HG03045 (cell line): ENCODE results near the gene PRKCA.

ENCODE experiments used
- ATAC-seq: cut with Tn5 transposase; IDR thresholded peaks from one replicate; pipeline ENCODE4 v1.9.1; 2021; ENCODE audit warnings: mild to moderate bottlenecking, moderate library complexity; ENCODE audit not compliant: unreplicated experiment

PRKCA gene

DNA sequence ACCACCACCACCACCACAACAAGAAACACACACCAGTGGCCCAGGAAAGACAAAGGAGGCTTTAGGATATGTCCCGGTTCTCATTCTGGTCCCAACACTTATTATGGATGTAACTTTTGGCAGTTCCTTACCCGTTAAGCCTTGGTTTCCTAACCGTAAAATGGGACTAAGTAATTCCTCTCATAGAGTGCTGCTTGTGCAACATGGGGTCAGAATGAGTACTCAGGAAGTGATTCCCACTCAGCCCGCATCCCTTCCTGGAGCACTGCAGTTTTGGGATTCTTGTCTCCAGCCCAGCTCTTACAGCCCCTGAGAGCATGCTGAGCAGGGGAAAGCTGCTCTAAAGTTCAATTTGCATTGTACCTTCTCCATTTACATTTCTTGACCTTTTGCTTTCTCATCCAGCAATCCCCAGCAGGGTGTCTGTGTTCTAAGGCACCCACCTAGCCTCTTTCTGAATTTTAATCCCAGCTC is 262.6 kb downstream of the PRKCA start:
- ATAC-seq, result no peak

DNA sequence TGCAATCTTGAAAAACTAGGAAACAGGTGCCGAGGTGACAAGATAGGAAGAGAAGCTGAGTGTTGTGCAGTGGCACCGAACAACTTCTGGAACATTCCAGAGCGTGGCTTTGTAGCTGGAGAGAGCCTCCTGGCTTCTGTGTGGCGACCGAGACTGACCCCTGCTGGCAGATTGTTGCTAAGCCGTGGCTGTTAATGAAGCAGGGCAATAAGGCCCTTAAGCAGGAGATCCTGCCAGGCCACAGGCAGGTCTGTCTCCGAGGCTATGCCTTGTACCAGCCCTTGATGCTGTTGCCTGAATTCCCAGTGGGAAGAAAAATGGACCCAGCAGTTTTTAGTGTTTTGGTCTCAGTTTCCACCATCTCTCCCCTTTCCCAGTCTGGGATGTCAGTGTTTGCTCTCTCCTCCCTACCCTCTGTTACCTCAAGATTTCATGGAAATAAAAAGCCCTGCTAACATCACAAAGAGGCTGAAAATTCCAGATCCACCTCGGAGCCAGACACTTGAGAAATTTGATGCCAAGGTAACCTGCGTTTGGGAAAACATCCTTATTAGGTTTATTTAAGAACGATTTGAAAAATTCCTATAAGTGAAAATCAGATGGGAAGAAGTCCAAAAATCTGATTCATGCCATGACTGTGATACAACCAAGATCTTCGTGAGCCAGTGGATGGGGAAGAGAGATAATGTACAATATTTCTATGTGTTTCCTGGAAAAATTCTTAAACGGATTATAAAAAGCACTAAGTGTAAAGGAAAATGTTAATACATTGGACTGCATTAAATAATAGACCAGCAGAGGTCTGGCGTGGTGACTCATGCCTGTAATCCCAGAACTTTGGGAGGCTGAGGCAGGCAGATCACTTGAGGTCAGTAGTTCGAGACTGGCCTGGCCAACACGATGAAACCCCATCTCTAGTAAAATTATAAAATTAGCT is 265.1 kb downstream of the PRKCA start:
- peak; percentile 67 for ATAC-seq

DNA sequence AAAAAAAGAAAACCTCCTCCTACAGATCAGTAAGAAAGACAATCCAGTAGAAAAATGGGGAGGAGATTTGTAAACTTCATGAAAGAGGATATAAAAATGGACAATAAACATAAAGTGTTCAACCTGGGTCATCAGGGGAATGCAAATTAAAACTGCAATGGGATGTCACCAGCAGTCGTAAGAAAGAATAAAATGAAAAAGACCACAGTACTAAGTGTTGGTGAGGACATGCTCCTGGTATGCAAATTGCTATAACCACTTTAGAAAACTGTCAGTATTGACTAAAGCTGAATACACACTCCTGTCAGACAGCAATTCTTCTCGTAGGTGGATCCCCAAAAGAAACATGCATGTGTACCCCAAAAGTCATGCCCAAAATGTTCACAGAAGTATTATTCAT is 267.2 kb downstream of the PRKCA start:
- ATAC-seq, result no peak

DNA sequence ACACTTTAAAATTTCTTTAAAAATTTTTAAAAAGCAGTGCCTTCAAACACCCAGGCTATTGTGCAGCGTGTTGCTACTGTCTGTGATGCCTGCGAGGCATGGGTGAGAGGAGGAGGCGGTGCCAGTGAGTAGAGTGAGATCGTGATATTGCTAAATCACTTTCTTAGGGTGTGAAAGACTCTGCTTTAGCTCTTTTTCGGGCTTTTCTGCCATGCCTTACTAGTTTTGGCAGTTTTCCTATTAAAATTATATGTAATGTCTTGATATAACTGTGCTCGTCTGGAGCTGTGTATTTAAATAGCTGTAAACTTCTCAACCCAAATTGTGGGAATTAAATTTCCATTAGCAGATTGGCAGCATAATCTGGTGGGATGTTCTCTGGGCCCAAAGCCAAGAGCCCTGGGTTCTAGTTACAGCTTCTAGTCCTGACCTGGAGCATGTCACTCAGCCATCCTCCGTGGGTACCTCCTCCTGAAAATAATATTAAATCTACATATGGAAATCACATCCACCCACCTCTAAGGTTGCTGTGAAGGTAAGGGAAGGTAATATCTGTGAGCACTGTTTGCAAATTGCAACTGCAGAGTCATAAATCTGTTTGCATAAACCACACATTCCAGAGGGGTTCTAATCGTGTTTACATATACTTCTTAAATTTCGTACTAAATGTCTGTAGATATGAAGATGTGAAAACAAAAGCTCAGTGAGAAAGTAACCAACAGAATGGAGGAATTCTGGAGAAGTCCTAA is 268.2 kb downstream of the PRKCA start:
- ATAC-seq, result no peak

DNA sequence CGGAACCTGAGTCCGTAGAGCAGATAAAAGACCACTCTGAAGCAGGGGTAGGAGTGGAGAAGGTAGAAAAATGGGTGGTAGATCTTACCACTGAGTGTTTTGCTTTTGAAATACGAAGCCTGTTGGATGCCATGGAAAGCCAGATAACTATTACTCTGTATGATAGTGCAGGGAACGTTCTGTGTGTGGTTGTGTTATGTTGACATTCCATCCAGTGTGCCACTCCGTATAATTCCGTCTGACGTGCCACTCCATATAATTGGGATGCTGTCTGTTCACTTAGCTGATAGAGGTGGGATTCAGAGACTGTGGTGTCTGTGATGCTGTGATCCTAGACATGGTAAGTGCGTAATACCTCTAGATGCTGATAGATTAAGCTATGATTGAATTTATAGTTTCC is 269.3 kb downstream of the PRKCA start:
- no peak for ATAC-seq

DNA sequence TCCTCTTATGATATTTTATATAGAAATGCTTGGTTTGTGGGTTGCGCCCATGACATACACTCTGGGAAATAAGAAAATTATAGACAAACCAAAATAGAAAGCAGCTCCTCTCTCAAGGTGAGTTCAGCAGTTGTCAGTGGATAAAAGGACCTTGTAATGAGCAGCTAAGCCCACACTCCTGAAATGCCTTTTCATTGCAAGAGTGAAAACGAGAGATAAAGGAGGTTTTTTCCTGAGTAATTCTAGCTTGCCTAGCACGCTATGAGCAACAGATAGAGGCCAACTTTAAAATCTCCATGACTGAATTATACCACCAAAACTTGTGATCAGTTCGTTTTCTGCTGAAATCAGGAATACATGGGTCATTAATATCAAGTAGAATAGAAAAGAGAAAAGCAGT is 270.7 kb downstream of the PRKCA start:
- ATAC-seq, result no peak

DNA sequence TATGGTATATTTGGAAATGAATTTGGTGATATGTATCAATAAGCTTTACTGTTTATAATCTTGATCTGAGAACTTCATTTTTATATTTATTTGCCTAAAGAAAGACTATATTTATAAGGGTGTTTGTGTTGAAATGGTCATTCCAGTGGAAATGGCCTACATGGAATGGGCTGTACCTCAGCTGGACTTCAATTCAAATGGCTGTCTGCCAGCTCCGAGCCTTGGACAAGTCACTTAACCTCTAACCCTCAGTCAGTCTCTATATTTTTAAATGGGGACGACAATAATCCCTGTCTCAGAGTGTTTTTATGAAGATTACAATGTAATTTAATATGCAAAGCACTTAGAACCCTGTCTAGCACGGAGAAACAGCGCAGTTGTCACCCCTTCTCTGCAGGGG is 271.7 kb downstream of the PRKCA start:
- no peak for ATAC-seq

DNA sequence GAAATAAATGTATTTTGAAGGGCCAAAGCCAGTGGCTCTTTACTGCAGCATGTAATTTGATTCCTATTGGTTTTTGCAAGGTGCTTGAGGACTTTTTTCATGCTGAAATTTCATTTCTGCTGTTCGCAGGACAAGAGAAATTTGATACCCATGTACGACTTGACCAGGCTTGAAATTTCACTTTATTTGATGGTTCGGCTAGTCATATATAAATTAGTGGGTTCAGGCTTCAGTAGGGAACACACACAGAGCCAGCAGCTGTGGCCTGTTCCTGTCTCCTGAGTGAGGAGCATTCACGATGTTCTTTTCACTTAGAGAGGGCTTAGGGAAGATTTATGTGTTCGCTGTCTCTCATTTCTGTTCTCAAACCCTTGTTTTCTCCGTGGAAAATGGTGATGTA is 274.1 kb downstream of the PRKCA start:
- no peak for ATAC-seq

DNA sequence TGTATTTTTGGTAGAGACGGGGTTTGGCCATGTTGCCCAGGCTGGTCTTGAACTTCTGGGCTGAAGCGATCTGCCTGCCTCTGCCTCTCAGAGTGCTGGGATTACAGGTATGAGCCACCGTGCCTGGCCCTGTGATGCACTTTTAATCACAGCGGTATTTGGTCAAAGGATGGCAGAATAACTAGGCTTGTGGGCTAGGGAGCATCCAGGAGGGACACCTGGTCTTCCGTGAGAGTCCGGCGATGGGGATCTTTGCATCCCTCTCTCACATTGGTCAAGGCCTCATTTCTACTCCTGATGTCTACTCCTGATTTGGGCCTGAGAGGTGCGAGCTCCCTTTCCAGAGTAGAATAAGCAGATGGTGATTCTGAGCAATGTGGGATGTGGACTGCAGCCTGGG is 274.6 kb downstream of the PRKCA start:
- ATAC-seq, result no peak

DNA sequence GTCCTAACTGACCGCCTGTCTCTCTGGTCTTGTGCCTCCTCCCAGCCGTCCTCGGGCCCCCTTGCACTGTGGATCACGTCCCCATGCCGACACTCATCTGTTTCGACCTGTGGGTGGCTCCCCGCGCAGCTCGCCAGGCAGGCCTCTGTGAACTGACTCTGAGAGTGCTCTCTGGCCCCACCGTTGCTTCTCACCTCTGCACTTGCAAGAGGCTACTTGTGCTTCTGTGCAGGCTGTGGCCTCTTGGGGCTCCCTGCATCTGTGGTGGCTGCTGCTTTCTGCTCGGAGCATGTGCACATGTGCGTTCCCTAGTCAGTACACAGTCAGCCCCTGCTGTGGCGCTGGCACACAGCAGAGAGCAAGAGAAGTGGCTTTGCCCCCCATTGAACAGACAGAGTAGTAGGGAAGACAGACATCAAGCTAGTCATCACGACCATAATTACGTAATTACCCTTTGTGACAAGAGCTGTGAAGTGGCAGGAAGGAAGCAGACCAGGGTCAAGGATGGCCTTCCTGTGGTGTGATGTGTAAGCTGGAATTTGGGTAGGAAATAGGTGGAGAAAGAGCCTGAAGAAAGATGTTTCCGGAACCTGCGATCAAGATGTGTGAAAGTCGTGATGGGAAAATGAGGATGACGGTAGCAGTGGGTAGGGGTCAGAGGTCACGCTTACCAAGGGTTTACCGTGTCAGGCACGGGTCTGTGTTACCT is 276.5 kb downstream of the PRKCA start:
- ATAC-seq, result no peak

DNA sequence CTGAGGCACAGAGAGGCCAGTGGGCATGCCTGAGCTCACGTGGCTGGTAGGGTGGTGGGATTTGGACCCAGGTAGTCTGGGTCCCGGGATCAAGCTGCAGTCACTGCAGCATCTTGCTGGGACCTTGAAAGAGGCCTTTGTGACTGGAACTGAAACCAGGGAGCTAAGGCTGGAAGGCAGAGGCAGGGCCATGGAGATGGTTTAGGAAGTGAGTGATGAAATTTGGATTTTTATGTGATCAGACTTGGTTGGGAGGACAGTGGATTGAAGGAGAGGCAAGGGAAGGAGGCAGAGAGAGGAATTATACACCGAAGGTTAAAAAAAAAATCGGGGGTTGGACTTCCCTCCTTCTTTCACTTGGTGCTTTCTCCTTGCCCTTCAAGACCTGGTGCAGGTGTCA is 277.1 kb downstream of the PRKCA start:
- ATAC-seq, result no peak

DNA sequence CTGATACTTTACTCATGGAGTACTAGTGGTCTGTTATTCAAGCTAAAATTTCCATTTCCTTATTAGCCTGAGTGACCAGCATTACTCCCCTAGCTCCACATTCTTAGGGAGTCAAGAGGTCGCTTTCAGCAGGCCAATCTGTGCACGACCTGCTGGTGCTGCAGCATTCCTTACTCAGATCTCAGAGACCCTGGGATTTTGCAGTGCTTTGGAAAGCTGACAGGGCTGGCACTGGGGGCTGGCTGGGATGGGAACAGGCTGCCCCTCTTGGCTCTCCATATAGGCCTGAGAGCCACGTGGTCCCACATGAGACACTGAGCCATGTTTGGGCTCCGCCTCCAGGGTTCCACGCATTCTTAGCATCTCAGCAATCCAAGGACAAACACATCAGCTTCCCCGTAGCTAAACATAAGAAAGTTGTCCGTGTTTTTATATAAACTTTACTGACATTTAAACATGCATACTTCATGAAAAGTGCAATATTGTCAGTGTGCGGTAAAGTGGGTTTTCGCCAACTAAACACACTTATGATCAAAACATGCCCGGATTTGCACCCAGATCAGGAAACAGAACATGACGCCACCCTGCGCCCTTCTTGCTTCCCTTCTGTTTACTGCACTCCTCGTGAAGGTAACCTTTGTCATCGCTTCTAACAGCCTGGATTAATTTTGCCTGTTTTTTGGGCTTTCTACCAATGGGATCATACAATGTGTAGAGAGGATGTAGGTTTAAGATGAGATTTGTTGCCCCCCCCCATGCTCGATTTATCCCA is 278.0 kb downstream of the PRKCA start:
- no peak for ATAC-seq

DNA sequence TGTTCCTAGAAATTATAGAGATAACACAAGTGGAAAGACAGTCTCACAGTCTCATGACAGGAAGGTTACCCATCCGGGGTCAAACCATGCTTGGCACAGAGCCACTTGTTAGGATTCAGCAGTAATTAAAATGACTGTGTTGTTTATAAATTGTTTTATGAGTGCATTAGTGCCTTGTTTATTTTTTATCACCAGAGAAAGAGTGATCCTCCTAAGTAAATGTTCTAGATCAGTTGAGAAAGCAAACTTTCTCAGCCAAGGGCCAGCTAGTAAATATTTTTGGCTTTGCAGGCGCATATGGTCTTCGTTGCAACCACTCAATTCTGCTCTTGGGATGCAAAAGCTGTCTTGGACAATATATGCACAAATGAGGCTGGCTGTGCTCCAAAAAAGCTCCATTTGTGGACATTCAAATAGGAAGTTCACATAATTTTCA is 278.6 kb downstream of the PRKCA start:
- no peak for ATAC-seq

DNA sequence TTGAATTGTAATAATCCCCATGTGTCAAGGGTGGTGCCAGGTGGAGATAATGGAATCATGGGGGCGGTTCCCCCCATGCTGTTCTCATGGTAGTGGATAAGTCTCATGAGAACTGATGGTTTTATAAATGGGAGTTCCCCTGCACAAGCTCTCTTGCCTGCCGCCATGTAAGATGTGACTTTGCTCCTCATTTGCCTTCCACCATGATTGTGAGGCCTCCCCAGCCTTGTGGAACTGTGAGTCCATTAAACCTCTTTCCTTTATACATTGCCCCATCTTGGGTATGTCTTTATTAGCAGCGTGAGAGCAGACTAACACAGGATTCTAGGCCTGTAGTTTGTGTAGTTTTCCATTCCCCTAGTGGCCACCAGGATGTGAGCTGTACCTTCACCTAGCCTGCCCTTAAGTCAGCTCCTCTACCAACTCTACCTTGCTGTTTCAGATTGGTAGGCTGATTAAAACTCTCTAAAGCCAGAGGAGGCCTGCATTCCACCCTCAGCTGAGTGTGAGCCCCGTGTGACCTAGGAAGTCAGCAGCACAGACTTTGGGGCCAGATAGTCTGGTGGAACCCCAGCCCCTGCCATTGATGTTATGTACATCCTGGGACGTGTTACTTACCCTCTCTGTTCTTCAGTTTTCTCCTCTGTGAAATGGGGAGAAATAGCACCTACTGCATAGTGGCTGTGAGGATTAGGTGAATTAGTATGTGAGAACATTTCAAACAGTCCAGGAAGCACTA is 280.1 kb downstream of the PRKCA start:
- ATAC-seq, result no peak

DNA sequence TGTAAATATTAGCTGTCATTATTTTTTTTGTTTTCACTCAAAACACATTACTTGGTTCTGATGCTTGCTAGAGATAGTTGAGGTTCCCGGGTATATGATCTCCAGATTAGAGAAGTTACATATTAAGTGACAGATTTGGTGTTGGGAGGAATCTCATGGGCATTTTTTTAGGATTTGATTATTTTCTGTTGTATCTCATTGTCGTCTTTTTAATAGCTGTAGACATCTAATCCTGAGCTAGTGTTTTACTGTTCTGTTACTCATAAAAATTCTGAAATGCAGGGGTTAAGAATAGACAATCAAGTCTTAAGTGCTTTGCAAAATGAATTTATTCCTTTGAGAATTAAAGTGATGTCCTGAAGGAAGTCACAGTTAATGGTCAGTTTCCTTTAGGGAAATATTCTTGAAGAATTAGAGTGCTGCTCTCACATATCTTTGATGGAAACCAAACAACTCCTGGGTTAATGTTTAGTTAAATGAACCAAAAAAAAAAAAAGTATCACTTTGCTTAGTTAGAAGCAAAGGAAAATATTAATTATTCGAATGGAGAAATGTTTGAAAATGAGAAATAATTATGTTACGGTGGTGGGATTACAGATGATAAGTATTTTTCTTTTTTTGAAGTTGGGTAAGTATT is 280.8 kb downstream of the PRKCA start:
- no peak for ATAC-seq

DNA sequence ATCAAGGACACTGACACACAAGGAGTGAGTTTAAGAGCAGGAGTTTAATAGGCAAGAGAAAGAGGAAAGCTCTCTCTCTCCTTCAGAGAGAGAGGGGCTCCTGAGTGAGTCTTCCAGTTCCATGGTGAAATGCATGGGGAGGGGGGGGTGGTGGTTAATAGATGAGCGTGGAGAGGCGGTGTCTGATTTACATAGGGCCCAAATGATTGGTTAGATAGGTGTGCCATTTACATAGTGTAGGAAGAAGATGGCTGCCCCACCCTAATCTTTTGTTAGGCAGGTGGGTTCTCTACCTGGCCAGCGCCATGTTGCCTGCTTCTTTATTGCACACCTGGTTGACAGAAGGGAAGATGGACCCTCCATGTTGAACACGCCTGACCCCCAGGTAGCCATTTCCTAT is 282.5 kb downstream of the PRKCA start:
- no peak for ATAC-seq

DNA sequence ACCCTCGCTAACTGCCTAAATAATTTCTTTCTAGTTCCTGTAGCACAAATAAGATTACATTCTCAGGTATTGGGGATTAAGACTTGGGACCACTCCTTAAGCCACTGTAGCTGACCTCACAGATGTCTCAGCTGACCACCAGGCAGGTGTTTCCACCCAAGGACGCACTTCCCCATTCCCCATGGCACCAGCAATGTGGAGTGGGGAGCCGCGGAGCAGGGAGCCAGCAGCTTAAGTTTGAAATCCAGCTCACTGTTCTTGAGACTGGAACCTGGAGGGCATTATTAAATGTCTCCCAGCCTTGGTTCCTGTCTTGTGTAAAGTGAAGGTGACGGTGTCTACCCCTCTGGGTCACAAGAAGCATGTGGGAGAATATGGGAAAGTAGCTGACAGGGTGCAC is 283.1 kb downstream of the PRKCA start:
- ATAC-seq, result no peak

DNA sequence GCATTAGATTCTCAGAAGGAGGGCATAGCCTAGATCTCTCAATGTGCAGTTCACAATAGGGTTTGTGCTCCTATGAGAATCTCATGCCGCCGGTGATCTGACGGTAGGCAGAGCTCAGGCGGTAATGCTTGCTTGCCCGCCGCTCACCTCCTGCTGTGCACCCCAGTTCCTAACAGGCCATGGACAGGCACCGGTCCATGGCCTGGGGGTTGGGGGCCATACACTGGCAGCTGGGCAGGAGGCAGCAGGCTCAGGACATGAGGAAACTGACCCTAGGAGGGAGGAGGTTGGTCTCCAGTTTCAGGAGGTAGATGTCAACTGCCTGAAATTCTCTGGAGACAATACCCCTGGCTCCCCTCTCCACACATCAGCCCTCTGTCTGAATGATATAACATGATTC is 287.5 kb downstream of the PRKCA start:
- no peak for ATAC-seq

DNA sequence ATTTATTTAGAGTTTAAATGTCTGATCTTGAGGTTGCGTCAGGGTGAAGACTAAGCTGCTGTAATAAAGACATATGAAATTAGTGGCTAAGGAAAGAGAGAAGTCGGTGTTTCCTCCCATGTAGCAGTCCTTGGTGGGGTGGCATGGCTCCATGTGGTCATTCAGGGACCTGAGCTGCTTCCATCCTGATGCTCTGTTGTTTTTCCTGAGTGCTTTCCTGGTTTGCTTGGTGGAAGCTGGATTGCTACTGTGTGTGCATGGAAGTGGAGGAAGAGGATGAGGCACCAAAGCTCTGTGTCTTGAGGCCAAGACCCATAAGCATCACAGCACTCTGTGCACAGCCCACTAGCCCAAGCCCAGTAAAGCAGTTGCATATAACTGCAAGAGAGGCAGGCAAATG is 290.7 kb downstream of the PRKCA start:
- ATAC-seq, result no peak

DNA sequence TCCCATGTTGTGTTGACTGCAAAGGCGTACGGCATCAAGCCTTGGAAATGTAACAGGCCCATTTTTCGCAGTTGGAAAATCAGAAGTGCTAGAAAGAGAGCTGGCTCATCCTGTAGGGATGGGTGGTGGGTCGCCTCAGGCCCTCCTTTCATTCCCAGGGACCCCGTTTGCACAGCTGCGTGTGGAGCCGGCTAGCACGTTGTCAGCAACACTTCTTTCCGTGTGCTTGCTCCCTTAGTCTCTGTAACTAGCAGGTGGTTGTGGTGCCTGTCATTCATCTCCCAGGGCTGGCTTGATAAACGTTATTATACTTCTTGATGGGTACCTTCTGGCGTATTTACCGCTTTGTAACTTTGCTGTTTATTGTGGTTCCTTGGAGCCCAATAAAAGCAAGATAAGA is 293.5 kb downstream of the PRKCA start:
- no peak for ATAC-seq
